HUES48 (cell line): ENCODE results near the gene LIPE.

Source experiments
- H3K27ac ChIP-seq: one replicate; pipeline ENCODE4 v1.7.0; 2013; ENCODE audit warnings: low read depth, low read length, inconsistent platforms
- H3K27me3 ChIP-seq: 2 replicates; pipeline ENCODE4 v1.6.1; 2013; ENCODE audit warnings: mild to moderate bottlenecking, low read length; ENCODE audit not compliant: control insufficient read depth, insufficient read depth
- H3K36me3 ChIP-seq: 2 replicates; pipeline ENCODE4 v1.6.1; 2013; ENCODE audit warnings: low read length; ENCODE audit not compliant: control insufficient read depth, insufficient read depth
- H3K4me1 ChIP-seq: 2 replicates; pipeline ENCODE4 v1.6.1; 2013; ENCODE audit warnings: mild to moderate bottlenecking, low read length; ENCODE audit not compliant: control insufficient read depth, insufficient read depth
- H3K4me3 ChIP-seq: 2 replicates; pipeline ENCODE4 v1.5.1; 2013; ENCODE audit warnings: mild to moderate bottlenecking, low read depth, low read length
- H3K9ac ChIP-seq: 2 replicates; pipeline ENCODE4 v1.6.1; 2013; ENCODE audit warnings: mild to moderate bottlenecking, low read depth, low read length, moderate library complexity
- H3K9me3 ChIP-seq: 2 replicates; pipeline ENCODE4 v1.6.1; 2013; ENCODE audit warnings: low read length; ENCODE audit not compliant: control insufficient read depth, insufficient read depth

Gene LIPE

DNA sequence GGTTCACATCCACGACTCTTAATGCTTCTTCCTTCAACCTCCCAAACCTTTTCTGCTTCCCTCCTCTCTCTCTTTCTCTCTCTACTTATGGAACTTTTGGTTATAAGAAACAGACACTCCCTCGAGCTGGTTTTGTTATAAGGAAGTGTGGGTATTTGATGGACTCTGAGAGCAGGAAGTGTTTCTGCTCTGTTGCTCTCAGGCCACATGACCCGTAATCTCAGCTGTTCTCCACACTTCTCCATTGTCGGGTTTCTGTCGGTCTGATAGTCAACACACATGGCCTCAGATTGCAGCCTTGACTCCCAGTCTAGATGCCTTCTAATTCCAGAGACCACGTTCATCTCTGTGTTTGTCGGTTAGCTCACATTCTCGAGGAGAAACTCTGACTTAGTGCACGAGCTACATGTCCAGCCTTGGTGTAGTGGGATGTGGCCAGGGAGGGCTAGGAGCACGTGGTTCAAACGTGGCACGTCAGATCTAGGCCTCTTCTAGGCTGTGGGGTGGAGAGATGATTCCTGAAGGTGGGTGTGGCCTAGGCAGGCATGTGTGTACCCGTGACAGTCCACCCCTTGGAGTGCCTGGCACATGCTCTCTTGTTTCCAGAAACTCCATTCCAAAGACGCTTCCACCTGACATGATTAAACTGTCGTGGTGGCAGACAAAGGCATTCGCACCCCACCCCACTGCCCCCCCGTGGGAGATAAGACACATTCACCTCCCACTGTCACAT is 63.4 kb downstream of the LIPE start:
- Histone ChIP-seq H3K36me3 (peaks cover 20% of the 10 kb centered on the region), H3K27me3 (no peaks in the 10 kb centered on the region), H3K4me1 (peaks cover 12% of the 10 kb centered on the region; the same call in 1 of the 2 replicates), H3K9me3 (no peaks in the 10 kb centered on the region), H3K27ac (no peak overlapping the region), H3K4me3 (no peak overlapping the region), H3K9ac (no peak overlapping the region)

DNA sequence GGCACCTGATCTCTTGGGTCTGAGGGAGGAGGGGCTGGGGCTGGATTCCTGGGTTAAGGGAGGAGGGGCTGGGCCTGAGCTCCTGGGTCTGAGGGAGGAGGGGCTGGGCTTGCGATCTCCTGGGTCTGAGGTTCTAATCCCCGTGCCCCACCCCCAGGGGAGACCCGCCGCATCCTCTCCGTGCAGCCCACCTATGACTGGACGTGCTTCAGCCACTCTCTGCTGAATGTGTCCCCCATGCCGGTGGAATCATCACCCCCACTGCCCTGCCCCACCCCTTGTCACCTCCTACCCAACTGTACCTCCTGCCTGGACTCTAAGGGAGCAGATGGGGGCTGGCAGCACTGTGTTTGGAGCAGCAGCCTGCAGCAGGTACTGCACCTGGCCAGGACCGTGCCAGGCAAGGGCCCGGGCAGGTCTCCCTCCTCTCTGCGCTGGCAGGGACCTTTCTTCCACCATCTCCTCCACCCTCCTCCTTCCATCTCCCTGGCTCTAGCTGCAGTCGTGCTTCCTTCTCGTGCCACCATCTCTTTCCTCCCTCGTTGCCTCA is 64.2 kb downstream of the LIPE start:
- Histone ChIP-seq H3K4me1 (peaks cover 4% of the 10 kb centered on the region; the same call in 1 of the 2 replicates), H3K36me3 (peaks cover 20% of the 10 kb centered on the region), H3K9ac (no peak overlapping the region)

DNA sequence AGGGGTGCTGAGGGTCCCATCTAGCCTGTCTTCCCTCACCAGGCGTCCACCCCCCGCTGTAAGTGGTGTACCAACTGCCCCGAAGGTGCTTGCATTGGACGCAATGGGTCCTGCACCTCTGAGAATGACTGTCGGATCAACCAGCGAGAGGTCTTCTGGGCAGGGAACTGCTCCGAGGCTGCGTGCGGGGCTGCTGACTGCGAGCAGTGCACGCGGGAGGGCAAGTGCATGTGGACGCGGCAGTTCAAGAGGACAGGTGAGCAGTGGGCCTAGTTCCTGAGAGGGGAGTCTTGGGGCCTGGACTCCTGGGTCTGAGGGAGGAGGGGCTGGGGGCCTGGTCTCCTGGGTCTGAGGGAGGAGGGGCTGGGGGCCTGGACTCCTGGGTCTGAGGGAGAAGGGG is 64.8 kb downstream of the LIPE start:
- H3K9ac ChIP-seq = no peak overlapping the region
- H3K27ac ChIP-seq = no peak overlapping the region
- peaks cover 25% of the 10 kb centered on the region for H3K36me3 ChIP-seq
- no peaks in the 10 kb centered on the region for H3K27me3 ChIP-seq
- H3K4me3 ChIP-seq = no peak overlapping the region
- H3K9me3 ChIP-seq = no peaks in the 10 kb centered on the region
- no peaks in the 10 kb centered on the region for H3K4me1 ChIP-seq

More for the DNA sequence above, 64.2 kb downstream of the LIPE start:
- Histone ChIP-seq H3K9me3 (no peaks in the 10 kb centered on the region), H3K27ac (no peak overlapping the region), H3K4me3 (no peak overlapping the region), H3K27me3 (no peaks in the 10 kb centered on the region)

DNA sequence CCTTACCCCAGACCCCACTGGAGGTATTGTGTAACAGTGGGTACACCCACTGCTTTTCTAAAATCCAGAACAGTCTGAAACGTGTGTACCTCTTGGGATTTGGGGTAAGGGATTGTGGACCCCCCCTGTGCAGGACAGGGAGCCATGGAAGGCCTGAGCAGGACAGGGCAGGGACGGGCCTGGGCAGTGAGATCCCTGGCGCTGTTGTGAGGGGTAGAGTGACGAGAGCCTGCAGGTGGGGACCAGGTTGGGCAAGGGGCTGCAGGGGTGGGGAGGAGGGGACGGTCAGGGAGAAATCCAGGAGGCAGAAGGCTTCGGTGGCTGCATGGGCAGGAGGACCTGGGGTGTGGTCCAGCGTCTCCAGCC is 65.7 kb downstream of the LIPE start:
- no peaks in the 10 kb centered on the region for H3K27me3 ChIP-seq
- H3K36me3 ChIP-seq = peaks cover 33% of the 10 kb centered on the region
- H3K27ac ChIP-seq = no peak overlapping the region
- H3K9me3 ChIP-seq = no peaks in the 10 kb centered on the region
- no peak overlapping the region for H3K9ac ChIP-seq
- no peak overlapping the region for H3K4me3 ChIP-seq
- no peaks in the 10 kb centered on the region for H3K4me1 ChIP-seq

DNA sequence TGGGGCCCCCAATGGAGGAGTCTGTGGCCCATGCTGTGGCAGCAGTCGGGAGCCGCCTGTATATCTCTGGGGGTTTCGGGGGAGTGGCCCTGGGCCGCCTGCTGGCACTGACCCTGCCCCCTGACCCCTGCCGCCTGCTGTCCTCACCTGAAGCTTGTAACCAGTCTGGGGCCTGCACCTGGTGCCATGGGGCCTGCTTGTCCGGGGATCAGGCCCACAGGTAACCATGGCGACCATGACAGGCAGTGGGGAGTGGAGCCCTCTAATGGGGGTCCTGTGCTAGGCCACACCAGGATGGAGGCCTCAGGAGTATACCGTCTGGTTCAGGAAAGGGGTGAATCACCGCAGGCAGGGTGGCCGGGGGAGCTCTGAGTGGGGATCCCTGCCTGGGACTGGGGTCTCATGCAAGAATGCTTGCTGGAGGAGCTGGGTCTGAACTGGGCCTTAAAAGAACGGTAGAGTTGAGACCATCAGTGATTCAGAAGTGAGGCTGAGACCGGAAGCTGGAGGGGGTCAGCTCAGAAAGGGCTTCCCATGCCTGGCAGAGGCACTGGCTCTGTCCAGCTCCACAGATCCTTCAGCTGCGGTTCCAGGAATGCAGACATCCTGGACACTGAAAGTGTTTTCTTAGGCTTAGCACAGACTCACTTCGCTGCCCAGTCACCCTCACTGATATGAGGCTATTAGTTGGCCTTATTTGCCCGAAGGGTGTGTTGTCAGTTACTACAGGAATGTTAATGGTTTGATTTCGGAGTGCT is 66.2 kb downstream of the LIPE start:
- H3K27ac ChIP-seq = no peak overlapping the region
- no peaks in the 10 kb centered on the region for H3K4me1 ChIP-seq
- H3K9ac ChIP-seq = no peak overlapping the region
- peaks cover 39% of the 10 kb centered on the region for H3K36me3 ChIP-seq
- no peaks in the 10 kb centered on the region for H3K27me3 ChIP-seq
- H3K9me3 ChIP-seq = no peaks in the 10 kb centered on the region
- no peak overlapping the region for H3K4me3 ChIP-seq

DNA sequence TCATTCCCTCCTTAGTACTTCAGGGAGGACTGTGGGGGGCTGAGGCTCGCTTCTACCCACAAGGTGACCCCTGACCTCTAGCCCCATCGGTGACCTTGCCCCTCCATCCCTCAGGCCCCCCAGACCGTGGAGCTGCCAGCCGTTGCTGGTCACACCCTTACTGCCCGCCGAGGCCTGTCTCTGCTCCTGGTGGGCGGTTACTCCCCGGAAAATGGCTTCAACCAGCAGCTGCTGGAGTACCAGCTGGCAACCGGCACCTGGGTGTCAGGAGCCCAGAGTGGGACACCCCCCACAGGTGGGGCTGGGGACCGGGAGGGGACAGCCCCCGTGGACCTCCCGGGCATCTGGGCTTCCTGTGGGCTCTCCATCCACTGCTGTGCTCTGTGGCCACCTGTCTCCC is 69.9 kb downstream of the LIPE start:
- no peaks in the 10 kb centered on the region for H3K4me1 ChIP-seq
- no peaks in the 10 kb centered on the region for H3K27me3 ChIP-seq
- no peak overlapping the region for H3K27ac ChIP-seq
- no peaks in the 10 kb centered on the region for H3K9me3 ChIP-seq
- no peak overlapping the region for H3K9ac ChIP-seq
- H3K4me3 ChIP-seq = no peak overlapping the region
- peaks cover 44% of the 10 kb centered on the region for H3K36me3 ChIP-seq

DNA sequence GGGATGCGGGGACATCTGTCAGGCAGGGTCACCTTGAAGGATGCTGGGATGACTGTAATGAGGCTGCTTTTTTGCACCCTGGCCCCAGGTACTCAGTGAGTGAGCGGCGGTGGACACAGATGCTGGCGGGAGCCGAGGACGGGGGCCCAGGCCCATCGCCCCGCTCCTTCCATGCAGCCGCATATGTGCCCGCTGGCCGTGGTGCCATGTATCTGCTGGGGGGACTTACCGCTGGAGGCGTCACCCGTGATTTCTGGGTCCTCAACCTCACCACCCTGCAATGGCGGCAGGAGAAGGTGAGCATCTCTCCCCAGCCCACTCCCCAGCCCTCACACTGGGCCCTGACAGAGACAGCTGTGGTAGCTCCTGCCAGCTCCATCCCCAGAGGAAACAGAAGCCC is 70.5 kb downstream of the LIPE start:
- Histone ChIP-seq H3K27ac (no peak overlapping the region), H3K9ac (no peak overlapping the region), H3K4me1 (no peaks in the 10 kb centered on the region), H3K4me3 (no peak overlapping the region), H3K9me3 (no peaks in the 10 kb centered on the region), H3K36me3 (peaks cover 44% of the 10 kb centered on the region), H3K27me3 (no peaks in the 10 kb centered on the region)

DNA sequence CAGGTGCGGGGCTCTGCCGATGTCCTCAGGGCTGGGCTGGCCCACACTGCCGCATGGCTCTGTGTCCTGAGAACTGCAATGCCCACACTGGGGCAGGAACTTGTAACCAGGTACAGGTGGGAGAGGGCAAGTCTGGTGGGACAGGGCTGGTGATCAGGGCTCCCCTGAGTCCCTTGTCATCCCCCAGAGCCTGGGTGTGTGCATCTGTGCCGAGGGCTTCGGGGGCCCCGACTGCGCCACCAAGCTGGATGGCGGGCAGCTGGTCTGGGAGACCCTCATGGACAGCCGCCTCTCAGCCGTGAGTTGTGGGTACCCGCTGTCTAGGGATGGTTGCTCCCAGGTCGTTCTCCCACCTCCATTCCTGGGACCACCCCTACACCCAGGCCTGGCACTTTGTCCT is 71.3 kb downstream of the LIPE start:
- peaks cover 44% of the 10 kb centered on the region for H3K36me3 ChIP-seq

DNA sequence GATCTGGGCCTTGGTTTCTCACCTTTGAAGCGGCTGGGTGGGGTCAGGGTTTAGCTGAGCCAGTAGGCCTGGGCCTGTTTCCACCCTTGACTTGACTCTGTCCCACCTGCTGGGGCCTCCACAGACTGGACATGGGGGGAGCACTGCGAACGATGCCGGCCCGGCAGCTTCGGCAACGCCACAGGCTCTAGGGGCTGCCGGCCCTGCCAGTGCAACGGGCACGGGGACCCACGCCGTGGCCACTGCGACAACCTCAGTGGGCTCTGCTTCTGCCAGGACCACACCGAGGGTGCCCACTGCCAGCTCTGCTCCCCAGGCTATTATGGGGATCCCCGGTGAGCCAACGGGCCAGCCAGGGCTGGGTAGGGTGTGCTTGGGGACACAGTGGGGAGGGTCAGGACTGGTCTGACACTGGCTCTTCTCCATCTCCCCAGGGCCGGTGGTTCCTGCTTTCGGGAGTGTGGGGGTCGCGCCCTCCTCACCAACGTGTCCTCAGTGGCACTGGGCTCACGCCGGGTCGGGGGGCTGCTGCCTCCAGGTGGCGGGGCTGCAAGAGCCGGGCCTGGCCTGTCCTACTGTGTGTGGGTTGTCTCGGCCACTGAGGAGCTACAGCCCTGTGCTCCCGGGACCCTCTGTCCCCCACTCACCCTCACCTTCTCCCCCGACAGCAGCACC is 73.7 kb downstream of the LIPE start:
- Histone ChIP-seq H3K27ac (no peak overlapping the region), H3K4me1 (no peaks in the 10 kb centered on the region), H3K9me3 (no peaks in the 10 kb centered on the region), H3K9ac (no peak overlapping the region), H3K36me3 (peaks cover 44% of the 10 kb centered on the region), H3K27me3 (no peaks in the 10 kb centered on the region), H3K4me3 (no peak overlapping the region)

More for the DNA sequence above, 71.3 kb downstream of the LIPE start:
- H3K27me3 ChIP-seq = no peaks in the 10 kb centered on the region
- no peak overlapping the region for H3K27ac ChIP-seq
- H3K9ac ChIP-seq = no peak overlapping the region
- no peak overlapping the region for H3K4me3 ChIP-seq
- no peaks in the 10 kb centered on the region for H3K9me3 ChIP-seq
- H3K4me1 ChIP-seq = no peaks in the 10 kb centered on the region

DNA sequence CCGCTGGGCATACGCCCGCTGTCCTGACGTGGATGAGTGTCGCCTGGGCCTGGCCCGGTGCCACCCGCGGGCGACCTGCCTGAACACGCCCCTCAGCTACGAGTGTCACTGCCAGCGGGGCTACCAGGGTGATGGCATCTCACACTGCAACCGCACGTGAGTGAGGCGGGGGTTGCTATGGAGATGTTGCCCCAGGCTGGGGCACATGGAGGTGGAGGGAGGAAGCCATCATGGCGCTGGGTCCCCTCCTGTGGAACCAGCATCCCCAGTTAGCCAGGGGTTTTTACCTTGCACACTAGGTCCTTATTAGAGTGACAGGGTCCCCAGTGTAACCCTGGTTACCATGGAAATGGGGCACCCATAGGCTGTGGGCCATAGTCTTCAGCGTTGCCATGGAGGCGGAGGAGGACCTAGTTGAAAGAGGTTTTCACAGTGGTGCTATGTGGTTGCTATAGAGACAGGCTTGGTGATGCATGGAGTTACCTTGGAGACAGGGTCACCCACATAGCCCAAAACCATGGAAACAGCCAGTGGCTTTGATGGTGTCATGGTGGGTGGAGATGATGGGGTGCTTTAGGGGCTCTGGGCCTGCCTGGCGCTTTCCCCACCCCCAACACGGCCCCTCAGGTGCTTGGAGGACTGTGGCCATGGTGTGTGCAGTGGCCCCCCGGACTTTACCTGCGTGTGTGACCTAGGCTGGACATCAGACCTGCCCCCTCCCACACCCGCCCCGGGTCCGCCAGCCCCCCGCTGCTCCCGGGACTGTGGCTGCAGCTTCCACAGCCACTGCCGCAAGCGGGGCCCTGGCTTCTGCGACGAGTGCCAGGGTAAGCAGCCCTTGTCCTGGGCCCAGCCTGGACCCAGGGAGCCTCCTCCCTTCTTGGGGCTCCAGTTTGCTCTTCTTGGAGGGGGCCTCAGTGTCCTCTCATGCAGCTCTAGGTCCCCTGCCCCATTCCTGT is 74.6 kb downstream of the LIPE start:
- H3K36me3 ChIP-seq = peaks cover 44% of the 10 kb centered on the region
- H3K4me3 ChIP-seq = no peak overlapping the region
- H3K9me3 ChIP-seq = no peaks in the 10 kb centered on the region
- H3K4me1 ChIP-seq = no peaks in the 10 kb centered on the region
- no peak overlapping the region for H3K27ac ChIP-seq
- no peak overlapping the region for H3K9ac ChIP-seq
- H3K27me3 ChIP-seq = no peaks in the 10 kb centered on the region
